Natural killer cell (primary cell): ENCODE measurements around the gene SARS2. TPM values are rescaled to one million over a fixed set of nuclear protein-coding genes. Genes with fewer than 3 reads are reported as not detected.
A peak's percentile ranks its signal among the peaks of the same experiment; 100 is the strongest.

ENCODE experiments used
- ATAC-seq, 3 donors: fragments of 150-1000 bp in 2 of 3; fragments of 200-7000 bp in 1 of 3; cut with Tn5 transposase; 1 replicate in 1 of 3; 2 replicates in 2 of 3; pipeline ENCODE4 v1.10.0; 2021; ENCODE audit warnings: mild to moderate bottlenecking in 2 of 3, moderate library complexity in 2 of 3
- DNase-seq, 2 donors: peaks; one replicate each; pipeline versions ENCODE4 v3.0.0 to v3.0.0-alpha.2; 2013 to 2021; ENCODE audit warnings: mixed read lengths in 1 of 2
- H3K27ac ChIP-seq: one replicate; pipeline ENCODE4 v1.5.1; 2013; ENCODE audit warnings: mild to moderate bottlenecking, low read length
- H3K27me3 ChIP-seq: one replicate; pipeline ENCODE4 v1.6.1; 2013; ENCODE audit warnings: low read length; ENCODE audit not compliant: control insufficient read depth, insufficient read depth
- H3K36me3 ChIP-seq: one replicate; pipeline ENCODE4 v1.6.1; 2013; ENCODE audit warnings: low read length; ENCODE audit not compliant: control insufficient read depth, insufficient read depth
- H3K4me1 ChIP-seq: one replicate; pipeline ENCODE4 v1.6.1; 2013; ENCODE audit warnings: low read length; ENCODE audit not compliant: control insufficient read depth, insufficient read depth
- H3K4me3 ChIP-seq: one replicate; pipeline ENCODE4 v1.5.1; 2013; ENCODE audit warnings: low read length
- H3K9me3 ChIP-seq: one replicate; pipeline ENCODE4 v1.6.1; 2013; ENCODE audit warnings: low read length; ENCODE audit not compliant: control insufficient read depth, insufficient read depth
- H3K27ac Mint-ChIP-seq, 2 donors: one replicate each; pipeline ENCODE4 v1.8.0; 2022; ENCODE audit warnings: mild to moderate bottlenecking in 2 of 2, mixed read lengths in 2 of 2, moderate library complexity in 1 of 2
- H3K27me3 Mint-ChIP-seq, 2 donors: one replicate each; pipeline ENCODE4 v1.8.0; 2022; ENCODE audit warnings: low read depth in 2 of 2, mixed read lengths in 2 of 2
- H3K36me3 Mint-ChIP-seq: one replicate; pipeline ENCODE4 v1.8.0; 2022; ENCODE audit warnings: mixed read lengths
- H3K4me1 Mint-ChIP-seq, 2 donors: one replicate each; pipeline ENCODE4 v1.8.0; 2022; ENCODE audit warnings: mixed read lengths in 2 of 2
- H3K4me3 Mint-ChIP-seq: one replicate; pipeline ENCODE4 v1.8.0; 2022; ENCODE audit warnings: mild to moderate bottlenecking, moderate library complexity, mixed read lengths
- H3K9me3 Mint-ChIP-seq, 2 donors: one replicate each; pipeline ENCODE4 v1.8.0; 2022; ENCODE audit warnings: mixed read lengths in 2 of 2
- CTCF ChIP-seq: fragments of 200-600 bp; IDR thresholded peaks from one replicate; pipeline ENCODE4 v1.8.0; 2022; ENCODE audit warnings: antibody characterized with exemption
- WGBS: methylation state at CpG from one replicate; pipeline ENCODE4 v1.1.7; 2013; ENCODE audit warnings: missing lambda C conversion rate; ENCODE audit not compliant: insufficient coverage; 5-methylcytosine and 5-hydroxymethylcytosine counted together
- intact Hi-C: fragments of 100-400 bp; cut with micrococcal nuclease; formaldehyde crosslinking; loops from one replicate; pipeline ENCODE4 v1.14.2; 2022
- total RNA-seq, 4 donors: library from RNA; stranded (reverse); fragments of 120-200 nt in 1 of 4; gene quantifications; one replicate each; pipeline versions ENCODE4 v1.2.3 to v1.2.4, GENCODE V29; 2013 to 2022

The SARS2 gene
- total RNA-seq, 3 donors from 2014 or later (not counting 1 experiment from before 2014, with no cell fraction given): 25.4 to 53.0 (median 38.9) TPM

GRCh38 chr19:38924388-38924787 lies 6.2 kb downstream of the SARS2 start:
- Histone ChIP-seq H3K4me1 (peaks cover 60% of the 10 kb centered on the region), H3K27me3 (no peaks in the 10 kb centered on the region), H3K9me3 (no peaks in the 10 kb centered on the region), H3K27ac (peak overlapping the region; percentile 90), H3K36me3 (peaks cover 6% of the 10 kb centered on the region), H3K4me3 (no peak overlapping the region)
- ATAC-seq (peak; percentile 78 to 89 (median 84)), DNase-seq (peak; percentile 65 to 74)
- Mint-ChIP-seq H3K27me3 (no peaks in the 10 kb centered on the region), H3K4me3 (peak overlapping the region; percentile 33), H3K9me3 (no peaks in the 10 kb centered on the region), H3K27ac (peak overlapping the region; percentile 91 to 99), H3K36me3 (no peaks in the 10 kb centered on the region), H3K4me1 (peaks cover 25 to 48% of the 10 kb centered on the region in 2 donors)
- intact Hi-C loops: loop anchor here (1.0 kb wide), 2 partner anchors 25 to 60 kb away; partner anchors contain the start of genes NFKBIB and SIRT2
- WGBS: 50% methylated on average over 7 of the region's 7 CpGs
- no peak for TF ChIP-seq CTCF

GRCh38 chr19:38922482-38922881 lies 8.1 kb downstream of the SARS2 start:
- no peak overlapping the region for H3K4me3 Mint-ChIP-seq
- H3K4me1 Mint-ChIP-seq: peaks cover 7 to 29% of the 10 kb centered on the region in 2 donors
- no peaks in the 10 kb centered on the region for H3K36me3 Mint-ChIP-seq
- H3K27ac Mint-ChIP-seq: peak overlapping the region in 1 of 2 donors; percentile 61
- no peak overlapping the region for H3K27ac ChIP-seq
- H3K4me3 ChIP-seq: no peak overlapping the region
- no peak for TF ChIP-seq CTCF
- no peak for DNase-seq
- H3K27me3 Mint-ChIP-seq: no peaks in the 10 kb centered on the region
- peaks cover 6% of the 10 kb centered on the region for H3K36me3 ChIP-seq
- H3K27me3 ChIP-seq: no peaks in the 10 kb centered on the region
- WGBS: 97% methylated on average over 4 of the region's 5 CpGs
- no peaks in the 10 kb centered on the region for H3K9me3 Mint-ChIP-seq
- H3K4me1 ChIP-seq: peaks cover 42% of the 10 kb centered on the region
- ATAC-seq: no peak
- intact Hi-C loops: no loop called here
- no peaks in the 10 kb centered on the region for H3K9me3 ChIP-seq

GRCh38 chr19:38921420-38922274 lies 8.9 kb downstream of the SARS2 start:
- no peak for ATAC-seq
- peaks cover 6% of the 10 kb centered on the region for H3K36me3 ChIP-seq
- intact Hi-C loops: no loop called here
- H3K4me1 Mint-ChIP-seq: peaks cover 7 to 23% of the 10 kb centered on the region in 2 donors
- H3K27ac Mint-ChIP-seq: peak overlapping the region in 1 of 2 donors; percentile 61
- peaks cover 34% of the 10 kb centered on the region for H3K4me1 ChIP-seq
- DNase-seq: no peak
- H3K9me3 ChIP-seq: no peaks in the 10 kb centered on the region
- H3K27me3 ChIP-seq: no peaks in the 10 kb centered on the region
- H3K4me3 Mint-ChIP-seq: no peak overlapping the region
- H3K27me3 Mint-ChIP-seq: no peaks in the 10 kb centered on the region
- WGBS: 93% methylated on average over 18 of the region's 20 CpGs
- H3K4me3 ChIP-seq: no peak overlapping the region
- TF ChIP-seq CTCF: no peak
- no peaks in the 10 kb centered on the region for H3K36me3 Mint-ChIP-seq
- H3K9me3 Mint-ChIP-seq: no peaks in the 10 kb centered on the region
- no peak overlapping the region for H3K27ac ChIP-seq
